Hepatocyte (in vitro differentiated cells): Measurements from ENCODE around the gene FILIP1.

Experiments
- CTCF ChIP-seq: fragments of 200-600 bp; sonication (generic); IDR thresholded peaks from 2 replicates; pipeline ENCODE4 v1.5.1; 2016; ENCODE audit warnings: antibody characterized with exemption, mild to moderate bottlenecking; ENCODE audit not compliant: poor library complexity
- EZH2 ChIP-seq: fragments of 200-600 bp; sonication (generic); IDR thresholded peaks from 2 replicates; pipeline ENCODE4 v1.6.1; 2016; ENCODE audit warnings: antibody characterized with exemption, mild to moderate bottlenecking, borderline replicate concordance
- EZH2phosphoT487 ChIP-seq: fragments of 200-600 bp; sonication (generic); IDR thresholded peaks from one replicate; pipeline ENCODE4 v1.6.1; 2018; ENCODE audit warnings: antibody characterized with exemption, mild to moderate bottlenecking, low read depth, moderate library complexity; ENCODE audit not compliant: unreplicated experiment, severe bottlenecking

GRCh38 chr6:75531174-75531573 is 37.6 kb upstream of the FILIP1 start:
- no peak for TF ChIP-seq CTCF
- TF ChIP-seq EZH2phosphoT487: no peak
- TF ChIP-seq EZH2: no peak
